ENCODE results near the gene OR51I2. TPM values are rescaled to one million over a fixed set of nuclear protein-coding genes. Genes with fewer than 3 reads are reported as not detected.

The OR51I2 gene
- total RNA-seq, 1 donor from 2014 or later, result not detected

DNA sequence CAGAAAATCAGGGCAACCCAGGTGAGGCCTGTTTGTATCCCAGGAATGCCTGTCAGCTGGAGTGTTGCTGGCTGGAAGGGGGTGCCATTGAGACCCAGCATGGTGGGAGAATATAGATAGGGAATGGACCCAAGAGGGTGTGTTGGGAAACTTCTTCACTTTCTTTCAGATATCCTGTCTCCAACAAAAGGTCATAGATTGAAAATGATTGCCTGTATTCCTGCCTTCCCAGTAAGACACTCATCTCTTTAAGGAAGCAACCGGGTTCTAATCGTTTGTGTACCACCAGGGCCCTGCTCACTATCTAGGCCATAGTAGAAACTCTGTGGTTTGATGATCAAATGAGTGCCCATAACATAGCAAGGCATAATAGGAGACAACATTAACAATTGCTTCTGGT, 7.7 kb upstream of the OR51I2 start, which contains the start of gene OR51I1:
Gene OR51I1 (minus strand): TSS at position 101 of the 400 bp plus-strand sequence. CDS start 0 bp downstream, at position 101.
- no peaks in the 10 kb centered on the region for H3K9me3 ChIP-seq
- no peak within 1 kb of the TSS for H3K27ac ChIP-seq
- H3K27me3 ChIP-seq (ENCODE audit: low read depth), result no peaks in the 10 kb centered on the region
- H3K4me1 ChIP-seq, result no peaks in the 10 kb centered on the region
- ATAC-seq (no peak), DNase-seq (no peak)
- TF ChIP-seq, protein P1, sequence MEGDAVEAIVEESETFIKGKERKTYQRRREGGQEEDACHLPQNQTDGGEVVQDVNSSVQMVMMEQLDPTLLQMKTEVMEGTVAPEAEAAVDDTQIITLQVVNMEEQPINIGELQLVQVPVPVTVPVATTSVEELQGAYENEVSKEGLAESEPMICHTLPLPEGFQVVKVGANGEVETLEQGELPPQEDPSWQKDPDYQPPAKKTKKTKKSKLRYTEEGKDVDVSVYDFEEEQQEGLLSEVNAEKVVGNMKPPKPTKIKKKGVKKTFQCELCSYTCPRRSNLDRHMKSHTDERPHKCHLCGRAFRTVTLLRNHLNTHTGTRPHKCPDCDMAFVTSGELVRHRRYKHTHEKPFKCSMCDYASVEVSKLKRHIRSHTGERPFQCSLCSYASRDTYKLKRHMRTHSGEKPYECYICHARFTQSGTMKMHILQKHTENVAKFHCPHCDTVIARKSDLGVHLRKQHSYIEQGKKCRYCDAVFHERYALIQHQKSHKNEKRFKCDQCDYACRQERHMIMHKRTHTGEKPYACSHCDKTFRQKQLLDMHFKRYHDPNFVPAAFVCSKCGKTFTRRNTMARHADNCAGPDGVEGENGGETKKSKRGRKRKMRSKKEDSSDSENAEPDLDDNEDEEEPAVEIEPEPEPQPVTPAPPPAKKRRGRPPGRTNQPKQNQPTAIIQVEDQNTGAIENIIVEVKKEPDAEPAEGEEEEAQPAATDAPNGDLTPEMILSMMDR (IDR thresholded peaks at IDR 0.05), result no peak
- H3K4me3 ChIP-seq, result no peak within 1 kb of the TSS
- intact Hi-C loops (cut with DNase I), result no loop called here
- no peaks in the 10 kb centered on the region for H3K36me3 ChIP-seq

DNA sequence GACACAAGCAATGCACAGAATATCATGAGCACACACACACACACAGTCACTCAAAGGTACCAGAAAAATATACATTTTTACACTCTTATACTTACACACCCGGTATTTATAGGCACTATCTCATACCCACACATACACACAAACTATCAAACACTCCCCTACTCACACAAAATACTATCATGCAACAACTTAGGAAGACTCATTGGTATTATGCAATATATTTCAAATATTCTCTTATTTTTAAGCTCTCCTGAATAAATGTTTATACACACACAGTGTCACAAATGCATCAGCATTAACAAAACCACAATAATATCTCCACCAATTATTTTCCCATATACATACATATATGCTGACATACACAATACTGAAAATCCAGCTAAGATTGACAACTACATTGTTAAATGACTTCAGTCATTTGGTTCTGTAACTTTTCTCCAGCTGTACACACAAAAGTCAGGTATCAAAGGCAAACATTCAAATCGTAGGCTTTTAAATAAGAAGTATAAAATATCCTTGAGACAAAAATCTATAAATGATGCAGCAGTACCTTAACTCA, 5.2 kb upstream of the OR51I2 start:
- TF ChIP-seq, protein P1 (IDR thresholded peaks at IDR 0.05), result no peak
- intact Hi-C loops (cut with DNase I), result no loop called here
- ATAC-seq, result no peak

DNA sequence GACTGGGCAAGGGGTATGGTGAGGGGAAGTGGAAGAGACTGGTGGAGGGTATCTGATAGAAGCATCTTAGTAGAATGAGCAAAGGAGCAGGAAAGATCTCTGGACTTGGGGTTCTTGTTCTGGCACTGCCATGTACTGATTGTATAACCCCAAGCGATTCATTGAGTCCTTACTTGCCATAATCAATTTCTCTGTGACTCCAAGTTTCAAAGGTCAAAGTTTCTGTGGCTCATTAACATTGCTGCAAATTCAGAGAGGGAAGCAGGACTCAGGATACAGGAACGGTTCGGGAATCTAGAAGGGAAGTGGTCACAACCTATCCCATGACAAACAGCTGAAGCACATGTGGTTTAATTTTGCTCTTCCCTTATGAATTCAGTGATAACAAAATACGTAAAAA, 309 bp downstream of the OR51I2 start:
- Histone ChIP-seq H3K4me1 (no peaks in the 10 kb centered on the region), H3K27ac (no peak overlapping the region), H3K27me3 (ENCODE audit: low read depth) (no peaks in the 10 kb centered on the region), H3K36me3 (no peaks in the 10 kb centered on the region), H3K9me3 (no peaks in the 10 kb centered on the region), H3K4me3 (no peak overlapping the region)
- intact Hi-C loops (cut with DNase I), result no loop called here
- TF ChIP-seq, protein P1 (IDR thresholded peaks at IDR 0.05), result no peak
- no peak for DNase-seq
- no peak for ATAC-seq

More for the DNA sequence above, 5.2 kb upstream of the OR51I2 start:
- H3K27me3 ChIP-seq (ENCODE audit: low read depth), result no peaks in the 10 kb centered on the region
- no peak overlapping the region for H3K4me3 ChIP-seq
- no peaks in the 10 kb centered on the region for H3K4me1 ChIP-seq
- no peaks in the 10 kb centered on the region for H3K36me3 ChIP-seq
- DNase-seq, result no peak
- H3K9me3 ChIP-seq, result no peaks in the 10 kb centered on the region
- no peak overlapping the region for H3K27ac ChIP-seq

DNA sequence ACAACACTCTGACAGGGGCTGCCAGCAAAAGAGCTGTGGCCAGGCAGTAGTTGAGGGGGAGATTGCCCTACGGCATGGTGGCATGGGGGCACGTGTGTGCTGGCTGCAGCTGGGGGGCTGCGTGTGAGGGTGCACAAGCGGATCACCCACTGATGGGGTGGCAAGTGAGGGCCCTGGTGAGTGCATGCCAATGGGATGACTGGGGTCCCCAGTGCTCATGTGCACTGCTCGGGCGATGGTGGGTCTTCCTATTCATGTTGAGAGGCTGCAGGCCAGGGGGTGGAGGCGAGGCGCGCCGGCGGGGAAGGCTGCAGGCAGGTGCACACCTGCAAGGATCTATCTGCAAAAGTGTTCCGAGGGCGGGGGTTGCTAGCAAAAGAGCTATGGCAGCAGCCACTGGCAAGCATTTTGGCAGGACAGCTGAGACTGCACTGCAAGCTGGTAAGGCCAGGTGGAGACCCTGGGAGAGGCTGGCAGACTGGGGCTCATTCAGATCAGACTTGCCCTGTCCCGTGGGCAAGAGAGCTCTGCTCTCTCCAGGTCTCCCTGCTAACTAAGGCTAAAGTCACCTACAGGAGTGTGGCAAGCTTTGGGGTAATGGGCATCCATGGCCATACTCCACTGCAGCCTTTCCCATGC, 12.0 kb downstream of the OR51I2 start:
- H3K27ac ChIP-seq, result no peak overlapping the region
- no peaks in the 10 kb centered on the region for H3K27me3 ChIP-seq (ENCODE audit: low read depth)
- H3K4me3 ChIP-seq, result no peak overlapping the region
- H3K36me3 ChIP-seq, result no peaks in the 10 kb centered on the region
- TF ChIP-seq, protein P1 (IDR thresholded peaks at IDR 0.05), result no peak
- H3K9me3 ChIP-seq, result no peaks in the 10 kb centered on the region
- ATAC-seq (no peak), DNase-seq (no peak)
- intact Hi-C loops (cut with DNase I), result no loop called here
- no peaks in the 10 kb centered on the region for H3K4me1 ChIP-seq

DNA sequence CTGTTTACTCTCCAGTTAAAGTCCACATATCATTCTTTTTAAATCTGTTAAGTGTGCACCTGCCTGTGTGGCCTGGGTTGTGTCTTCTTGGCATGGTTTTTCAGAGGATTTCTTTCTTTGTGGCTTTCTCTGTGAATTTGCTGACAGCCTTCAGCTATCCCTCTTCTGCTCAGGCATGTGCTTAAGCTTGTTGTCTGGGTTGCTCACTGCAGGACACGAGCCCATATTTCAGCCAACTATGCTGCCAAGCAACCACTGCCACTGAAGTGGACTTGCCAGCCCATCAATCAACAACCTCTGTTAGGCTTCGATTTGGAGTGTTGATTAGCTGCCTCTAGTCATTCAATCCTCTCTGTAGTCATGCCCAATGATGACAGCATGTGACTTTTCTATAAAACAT, 18.4 kb downstream of the OR51I2 start:
- intact Hi-C loops (cut with DNase I), result no loop called here
- H3K27me3 ChIP-seq (ENCODE audit: low read depth), result no peaks in the 10 kb centered on the region
- H3K4me1 ChIP-seq, result no peaks in the 10 kb centered on the region
- H3K36me3 ChIP-seq, result no peaks in the 10 kb centered on the region
- TF ChIP-seq, protein P1 (IDR thresholded peaks at IDR 0.05), result no peak
- no peak overlapping the region for H3K4me3 ChIP-seq
- DNase-seq (no peak), ATAC-seq (no peak)
- H3K27ac ChIP-seq, result no peak overlapping the region
- H3K9me3 ChIP-seq, result no peaks in the 10 kb centered on the region

Measured in lower lobe of right lung (tissue), 2 donors.